Brain pericyte (primary cell): ENCODE data around the gene RNF32.
A peak's percentile ranks its signal among the peaks of the same experiment; 100 is the strongest.

Experiments used
- DNase-seq: peaks from one replicate; pipeline ENCODE4 v3.0.0-alpha.2; 2012; ENCODE audit warnings: low read depth, low spot score

The RNF32 gene

DNA sequence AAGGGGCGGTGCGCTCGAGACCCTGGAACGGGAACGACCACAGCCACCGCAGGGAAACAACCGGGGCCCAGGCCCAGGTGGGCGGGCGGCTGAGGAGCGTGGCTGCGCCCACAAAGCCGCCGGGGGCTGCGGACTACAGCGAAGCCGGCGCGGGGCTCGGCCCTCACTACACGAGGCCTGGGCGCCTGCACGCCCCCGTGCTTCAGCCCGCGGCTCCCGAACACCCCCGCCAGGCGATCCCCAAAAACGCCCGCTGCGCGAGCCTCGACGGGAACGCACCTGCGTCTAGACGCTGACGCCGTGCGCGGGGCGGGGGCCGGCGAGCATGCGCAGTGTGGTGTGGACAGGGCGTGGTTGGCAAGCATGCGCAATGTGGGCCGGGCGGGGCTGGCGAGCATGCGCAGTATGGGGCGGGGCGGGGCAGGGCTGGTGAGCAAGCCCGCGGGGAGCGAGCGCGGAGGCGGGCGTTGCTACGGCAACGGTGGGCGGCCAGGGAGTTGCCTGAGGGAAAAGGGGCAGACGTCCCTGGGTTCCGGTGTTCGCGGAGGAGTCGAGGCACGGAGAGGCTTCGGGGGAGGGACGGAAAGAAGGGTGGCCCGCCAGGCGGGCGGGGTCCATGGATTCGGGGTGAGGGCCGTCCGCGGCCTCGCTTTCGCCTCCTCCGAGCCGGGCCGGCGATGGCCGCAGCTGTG is at the start of gene RNF32:
Gene RNF32, plus strand, starts transcription at position 518 of the 692 bp plus-strand sequence. CDS start 3,104 bp downstream, outside the sequence.
- peak; percentile 72 for DNase-seq

DNA sequence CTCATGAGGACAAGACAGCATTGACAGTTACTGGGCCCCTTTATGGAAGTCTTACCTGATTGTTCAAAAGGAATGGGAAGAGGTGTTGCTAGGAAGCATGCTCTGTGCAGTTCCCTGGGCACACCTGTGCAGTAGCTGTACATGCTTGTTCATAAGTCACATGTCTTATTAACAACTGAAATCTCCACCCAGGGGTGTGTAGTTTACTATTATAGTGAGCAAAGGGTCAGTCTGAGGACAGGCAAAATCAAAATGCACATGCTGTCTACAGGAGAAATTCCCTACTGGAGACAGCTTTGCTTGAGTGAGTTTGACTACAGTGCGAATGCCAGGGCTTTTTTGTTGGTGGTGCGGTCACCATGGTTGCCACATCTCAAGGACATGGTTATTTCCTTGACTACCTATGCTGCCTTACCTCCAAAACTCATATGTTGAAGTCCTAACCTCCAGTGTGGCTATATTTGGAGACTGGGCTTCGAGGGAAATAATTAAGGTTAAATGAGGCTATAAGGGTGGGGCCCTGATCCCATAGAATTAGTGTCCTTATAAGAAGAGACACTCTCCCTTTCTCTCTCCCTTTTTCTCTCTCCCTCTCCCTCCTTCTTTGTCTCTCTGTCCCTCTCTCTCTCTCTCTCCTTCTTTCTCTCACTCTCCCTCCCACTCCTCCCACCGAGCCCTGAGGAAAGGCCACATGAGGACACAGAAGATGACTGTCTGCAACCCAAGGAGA is 48.3 kb upstream of the RNF32 start:
- DNase-seq = no peak

DNA sequence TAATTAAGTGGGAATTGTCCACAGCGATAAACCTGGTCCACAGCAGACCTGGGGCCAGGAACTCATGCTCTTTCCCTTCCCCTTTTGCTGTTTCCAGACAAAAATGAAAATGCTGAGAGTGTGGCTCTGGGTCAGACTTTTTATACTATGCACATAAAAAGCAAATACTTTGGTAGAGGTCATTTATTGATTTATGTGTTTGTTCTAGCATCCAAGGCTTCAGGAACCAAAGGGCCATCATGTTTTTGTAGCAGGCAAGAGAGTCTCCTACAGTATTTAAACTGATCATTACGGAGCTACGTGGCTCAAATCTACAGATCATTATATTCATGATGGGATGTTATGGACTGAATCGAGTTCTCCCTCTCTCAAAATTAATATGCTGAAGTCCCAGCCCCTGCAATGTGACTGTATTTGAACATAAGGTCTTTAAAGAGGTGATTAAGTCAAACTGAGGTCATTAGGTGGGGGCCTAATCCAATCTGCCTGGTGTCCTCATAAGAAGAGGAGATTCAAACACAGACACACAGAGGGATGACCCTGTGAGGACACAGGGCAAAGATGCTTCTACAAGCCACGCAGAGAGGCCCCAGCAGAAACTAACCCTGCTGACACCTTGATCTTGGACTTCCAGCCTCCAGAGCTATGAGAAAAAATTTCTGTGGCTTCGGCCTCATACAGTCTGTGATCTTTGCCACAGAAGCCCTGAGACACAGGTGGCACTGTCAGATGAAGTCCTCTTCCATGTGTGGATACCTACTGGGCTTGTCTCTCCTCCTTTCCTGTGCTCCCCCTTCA is 46.1 kb upstream of the RNF32 start:
- no peak for DNase-seq

DNA sequence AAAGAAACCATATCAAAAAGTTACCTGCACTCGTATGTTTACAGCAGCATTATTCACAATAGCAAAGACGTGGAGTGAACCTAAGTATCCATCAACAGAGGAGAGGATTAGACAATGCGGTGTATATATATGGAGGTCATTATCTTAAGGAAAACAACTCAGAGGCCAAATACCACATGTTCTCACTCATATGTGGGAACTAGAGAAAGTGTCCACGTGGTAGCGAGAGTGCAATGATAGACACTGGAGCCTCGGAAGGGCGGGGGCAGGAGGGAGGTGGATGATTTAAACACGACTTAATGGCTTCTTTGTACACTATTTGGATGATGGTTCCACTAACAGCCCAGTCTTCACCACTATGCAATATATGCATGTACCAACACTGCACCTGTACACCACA is 40.1 kb upstream of the RNF32 start:
- no peak for DNase-seq

DNA sequence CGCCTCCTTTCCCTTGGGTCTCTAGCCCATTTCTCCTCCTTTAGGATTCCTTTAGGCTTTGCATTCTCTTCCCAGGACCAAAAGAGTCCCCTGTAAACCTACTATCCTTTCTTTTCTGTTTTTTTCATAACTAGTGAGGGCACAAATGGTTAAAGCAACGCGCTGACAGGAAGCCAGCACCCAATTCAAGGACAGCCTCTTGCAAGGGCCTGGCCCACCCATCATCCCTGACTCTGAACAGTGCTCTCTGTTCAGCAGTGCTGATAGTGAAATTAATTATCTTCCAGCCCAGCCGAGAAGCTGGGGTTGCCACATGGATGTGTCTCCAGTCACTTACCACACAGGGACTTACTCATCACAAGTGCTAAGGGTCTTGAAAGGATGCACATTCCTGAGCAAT is 38.3 kb upstream of the RNF32 start:
- no peak for DNase-seq

DNA sequence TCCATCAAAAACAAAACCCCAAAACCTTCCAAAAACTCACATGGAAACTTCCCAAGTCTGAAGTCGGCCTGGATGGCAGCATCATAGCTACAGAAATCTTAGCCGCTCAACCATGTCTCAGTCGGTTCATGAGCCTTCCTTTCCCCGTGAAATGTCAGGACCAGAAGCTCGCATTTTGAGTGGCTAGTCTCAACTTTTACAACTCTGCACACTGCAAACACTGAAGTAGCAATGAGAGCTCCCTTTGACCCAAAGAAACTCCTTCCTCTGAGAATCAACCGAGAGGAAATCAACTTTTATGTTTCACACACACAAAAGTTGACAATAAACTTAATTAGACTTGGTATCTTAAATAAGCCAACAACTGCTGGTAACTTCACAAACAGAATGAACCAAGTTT is 37.6 kb upstream of the RNF32 start:
- no peak for DNase-seq

DNA sequence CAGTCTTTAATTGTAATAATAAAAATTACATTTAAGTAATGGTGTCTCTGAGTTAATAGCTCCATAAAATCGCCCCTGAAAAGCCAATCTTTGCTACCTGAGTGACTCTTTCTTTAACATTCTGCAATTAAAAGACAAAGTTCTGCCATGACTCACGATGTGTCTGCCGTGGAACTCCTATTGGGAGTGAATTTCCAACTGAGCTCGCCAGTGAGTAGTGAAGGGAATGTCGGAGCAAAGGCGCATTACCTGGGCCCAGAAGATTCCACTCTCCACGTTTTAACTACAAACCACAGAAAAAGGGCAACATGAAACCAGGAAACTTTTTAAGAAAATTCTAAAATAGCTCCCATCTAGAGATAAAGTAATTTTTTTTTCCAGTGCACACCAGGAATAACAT is 36.9 kb upstream of the RNF32 start:
- no peak for DNase-seq

DNA sequence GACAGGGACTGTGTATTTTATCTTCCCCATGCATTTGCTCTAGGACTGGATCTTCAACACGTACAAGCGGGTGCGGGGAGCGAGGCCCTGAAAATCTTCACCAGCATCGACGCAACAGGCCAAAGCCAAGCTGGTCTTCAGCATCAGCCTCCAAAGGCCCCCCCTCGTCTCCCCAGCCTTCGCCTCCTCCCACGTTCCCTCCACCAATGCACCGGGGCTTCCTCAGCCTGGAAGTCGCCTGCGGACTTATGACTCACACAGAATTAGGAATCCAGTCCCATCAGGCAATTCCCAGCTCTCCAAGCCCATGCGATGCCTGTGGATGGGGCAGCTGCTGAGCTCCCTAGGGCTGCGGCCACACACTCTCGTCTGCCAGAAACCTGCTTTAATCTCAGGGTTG is 36.3 kb upstream of the RNF32 start:
- no peak for DNase-seq

DNA sequence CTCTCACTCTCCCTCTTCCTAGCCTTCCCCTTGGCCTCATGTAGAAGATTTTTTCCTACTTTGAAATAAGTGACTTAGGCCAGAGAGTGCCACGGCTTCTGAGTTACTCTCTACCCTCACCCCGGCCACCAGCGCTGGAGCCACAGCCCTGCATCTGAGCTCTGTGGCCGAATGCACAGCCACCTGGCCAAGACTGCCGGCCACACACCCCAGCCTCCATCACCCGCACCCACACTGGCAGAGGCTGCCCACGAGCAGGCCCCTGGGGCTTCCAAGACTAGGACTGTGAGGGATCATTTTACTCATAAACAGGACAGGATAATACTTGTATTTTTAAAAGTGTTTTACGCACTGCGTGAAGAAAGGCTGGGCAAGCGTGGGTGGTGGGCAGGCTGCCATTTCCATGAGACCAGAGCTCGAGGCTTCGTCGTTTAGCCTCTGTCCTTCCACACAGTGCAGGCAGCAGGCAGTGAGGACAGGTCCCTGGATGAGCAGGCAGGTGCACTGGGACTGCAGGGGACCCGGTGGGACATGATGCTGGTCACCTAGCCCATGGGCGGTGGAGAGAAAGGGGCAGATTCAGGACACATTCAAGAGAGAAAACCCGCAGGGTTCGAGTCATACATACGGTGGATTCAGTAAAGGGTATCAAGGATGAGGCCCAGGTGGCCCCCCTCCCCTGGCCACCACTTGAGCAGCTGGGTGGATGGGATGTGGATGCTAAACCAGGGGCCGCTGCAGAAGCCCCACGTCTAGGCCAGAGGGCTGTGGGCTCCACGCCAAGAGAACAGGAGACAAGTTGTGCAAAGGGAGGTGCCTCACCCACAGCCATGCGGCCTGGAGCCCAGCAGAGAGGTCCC is 35.5 kb upstream of the RNF32 start:
- DNase-seq = no peak

DNA sequence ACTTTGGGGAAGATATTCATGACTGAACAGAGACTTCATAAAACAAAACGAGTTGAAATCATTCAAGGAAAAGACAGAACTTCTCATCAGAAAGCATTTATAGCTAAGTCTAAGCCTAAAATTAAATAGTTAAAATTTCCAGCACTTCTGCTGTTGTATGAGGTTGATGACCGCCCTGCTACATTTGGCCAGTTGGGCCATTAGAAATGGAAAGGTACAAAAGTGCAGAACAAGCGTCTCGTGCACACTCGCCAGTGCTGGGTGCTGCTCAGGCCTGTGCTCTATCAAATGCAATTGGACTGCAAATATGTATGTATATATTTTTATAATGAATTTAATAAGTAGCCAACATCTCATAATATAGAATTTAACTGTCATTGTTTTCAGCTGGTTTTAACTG is 34.4 kb upstream of the RNF32 start:
- DNase-seq = no peak

DNA sequence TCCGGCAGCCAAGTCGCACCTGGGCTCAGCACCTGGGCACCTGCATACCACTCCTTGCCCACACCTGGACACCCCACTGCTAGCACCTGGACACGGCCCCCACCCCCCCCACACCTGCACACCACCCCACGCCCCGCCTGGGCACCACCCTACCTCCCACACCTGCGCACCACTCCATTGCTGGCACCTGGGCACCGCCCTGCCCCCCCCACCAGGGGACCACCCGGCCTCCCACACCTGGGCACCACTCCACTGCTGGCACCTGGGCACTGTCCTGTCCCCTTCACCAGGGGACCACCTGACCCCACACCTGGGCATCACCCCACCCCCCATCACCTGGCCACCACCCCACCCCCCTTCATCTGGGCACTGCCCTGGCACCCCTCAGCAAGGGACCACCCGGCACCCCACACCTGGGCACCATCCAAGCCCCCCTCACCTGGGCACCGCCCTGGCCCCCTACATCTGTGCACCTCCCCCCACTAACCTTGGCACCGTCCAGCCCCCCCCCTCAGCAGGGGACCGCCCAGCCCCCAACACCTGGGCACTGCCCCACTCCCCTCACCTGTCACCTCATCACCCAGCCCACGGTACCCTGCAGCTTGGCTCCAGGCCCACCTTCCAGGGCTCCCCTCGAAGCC is 33.8 kb upstream of the RNF32 start:
- no peak for DNase-seq

DNA sequence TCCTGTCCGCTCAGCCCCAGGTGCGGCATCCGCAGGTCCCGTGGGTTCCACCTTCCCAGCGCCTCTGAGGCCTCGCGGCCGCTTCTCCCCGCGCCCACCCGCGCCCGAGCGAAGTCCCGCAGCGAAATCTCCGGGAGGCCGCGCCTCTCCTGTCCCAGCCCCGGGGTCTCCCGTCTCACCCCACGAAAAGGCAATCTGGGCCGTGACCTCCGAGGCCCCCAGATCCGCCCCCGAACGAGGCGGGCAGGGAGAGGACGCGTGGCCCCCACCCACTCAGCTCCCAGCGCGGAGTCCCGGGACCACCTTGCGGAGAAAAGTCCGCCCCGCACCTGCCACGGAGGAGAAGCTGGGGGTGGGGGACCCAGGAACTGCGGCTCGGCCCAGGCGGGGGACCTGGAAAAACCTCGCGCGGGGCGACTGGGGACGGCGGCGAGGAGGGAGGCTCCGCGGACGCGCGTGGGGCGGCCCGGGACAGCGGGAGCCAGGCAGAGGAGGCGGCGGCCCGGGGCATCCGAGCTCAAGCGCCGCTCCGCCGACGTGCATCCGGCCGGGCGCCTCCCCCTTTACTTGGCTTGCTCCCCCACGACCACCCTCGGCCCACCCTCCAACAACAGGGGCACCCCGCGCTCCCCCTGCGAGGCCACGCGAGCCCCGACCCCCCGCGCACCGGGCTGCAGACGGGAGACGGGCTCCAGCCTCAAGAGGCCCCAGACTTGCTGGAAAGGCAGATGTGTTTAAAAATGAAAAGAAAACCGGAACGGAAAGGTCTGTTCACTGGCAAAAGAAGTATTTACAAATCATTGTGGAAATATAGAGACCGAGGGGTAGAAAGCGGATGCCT is 33.0 kb upstream of the RNF32 start:
- no peak for DNase-seq

DNA sequence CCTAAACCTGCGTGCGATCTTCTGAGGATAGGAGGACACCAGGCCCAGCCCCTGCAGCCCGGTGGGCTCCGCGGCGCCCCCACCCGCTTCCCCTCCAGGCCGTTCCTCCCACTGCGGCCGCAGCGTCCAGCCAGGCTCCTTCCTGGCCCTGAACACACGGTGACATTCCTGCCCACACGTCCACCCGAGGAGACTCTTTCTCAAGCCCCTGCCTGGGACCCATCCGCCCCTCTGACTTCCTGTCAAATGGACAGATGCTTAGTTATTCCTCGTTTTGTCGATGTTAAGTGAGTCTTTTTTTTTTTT is 32.4 kb upstream of the RNF32 start:
- no peak for DNase-seq

DNA sequence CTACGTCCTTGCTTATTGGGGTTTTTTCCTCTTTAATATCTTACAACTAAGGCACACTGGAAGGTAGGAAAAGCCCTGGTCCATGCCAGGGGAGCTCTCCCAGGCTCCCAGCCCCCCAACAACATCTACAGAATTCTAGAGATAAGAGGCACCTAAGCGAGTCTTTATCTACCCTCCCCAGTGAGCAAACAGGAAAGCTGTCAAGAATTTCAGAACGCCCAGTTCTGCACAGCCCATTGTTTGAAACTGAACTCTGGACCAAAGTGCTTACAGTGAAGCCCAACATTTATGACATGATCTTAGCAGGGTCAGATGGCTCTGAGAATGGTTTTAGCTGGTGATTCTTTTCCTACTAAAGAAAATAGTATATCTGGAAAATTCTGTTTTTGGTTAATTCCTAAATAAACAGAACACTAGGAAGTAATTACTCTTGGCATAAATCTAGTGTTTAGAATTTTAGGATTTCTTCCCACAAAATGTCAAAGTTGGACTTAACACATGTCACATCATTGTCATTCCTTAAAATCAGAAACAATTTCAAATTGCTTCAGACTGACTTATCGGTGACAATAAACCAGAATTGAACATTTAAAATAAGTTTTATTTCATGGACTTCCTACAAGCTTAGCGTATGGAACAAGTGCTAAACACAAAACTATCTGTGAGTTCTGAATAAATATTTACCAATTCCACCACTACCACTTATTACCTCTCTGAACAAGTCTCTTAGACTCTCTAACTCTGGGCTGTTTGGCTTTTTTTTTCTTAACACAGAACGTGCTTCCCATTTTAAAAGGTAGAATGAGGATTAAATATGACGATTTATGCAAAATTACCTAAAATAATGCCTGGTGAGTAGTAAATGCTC is 31.3 kb upstream of the RNF32 start:
- no peak for DNase-seq

DNA sequence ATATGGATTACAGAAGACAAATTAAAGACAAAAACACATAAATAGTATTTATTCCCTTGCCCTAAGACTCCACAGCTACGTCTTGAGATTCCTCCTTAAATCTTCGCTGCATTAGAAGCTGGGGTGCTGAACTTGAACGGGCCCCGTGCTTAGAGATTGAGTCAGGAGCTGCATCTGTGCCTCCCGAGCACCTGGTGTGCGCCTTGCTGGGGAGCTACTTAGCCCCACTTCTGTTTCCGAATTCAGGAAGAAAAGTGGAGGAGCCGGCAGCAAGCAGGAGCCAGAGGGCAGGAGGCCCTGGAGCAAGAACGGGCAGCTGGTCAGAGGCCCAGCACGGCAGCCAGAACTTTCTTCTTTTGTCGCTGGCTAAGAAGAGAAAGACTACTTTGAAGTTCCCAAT is 30.4 kb upstream of the RNF32 start:
- DNase-seq = no peak

DNA sequence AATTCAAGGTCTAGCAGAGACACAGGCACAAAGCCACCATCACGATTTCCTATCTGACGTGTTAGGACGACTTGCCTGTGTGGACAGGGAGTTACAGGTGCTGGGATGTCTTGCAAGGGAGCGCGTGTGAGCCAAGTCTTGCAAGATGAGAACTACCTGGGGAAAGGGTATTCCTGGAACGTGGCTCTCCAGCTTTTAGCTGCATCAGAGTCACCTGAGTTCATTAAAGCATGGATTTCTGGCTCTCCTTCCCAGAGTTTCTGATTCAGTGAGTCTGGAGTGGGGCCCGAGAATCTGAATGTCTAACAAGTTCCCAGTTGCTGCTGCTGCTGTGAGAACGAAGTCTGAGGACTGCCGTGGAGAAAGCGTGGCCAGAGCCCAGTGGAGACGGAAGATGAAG is 30.0 kb upstream of the RNF32 start:
- no peak for DNase-seq

DNA sequence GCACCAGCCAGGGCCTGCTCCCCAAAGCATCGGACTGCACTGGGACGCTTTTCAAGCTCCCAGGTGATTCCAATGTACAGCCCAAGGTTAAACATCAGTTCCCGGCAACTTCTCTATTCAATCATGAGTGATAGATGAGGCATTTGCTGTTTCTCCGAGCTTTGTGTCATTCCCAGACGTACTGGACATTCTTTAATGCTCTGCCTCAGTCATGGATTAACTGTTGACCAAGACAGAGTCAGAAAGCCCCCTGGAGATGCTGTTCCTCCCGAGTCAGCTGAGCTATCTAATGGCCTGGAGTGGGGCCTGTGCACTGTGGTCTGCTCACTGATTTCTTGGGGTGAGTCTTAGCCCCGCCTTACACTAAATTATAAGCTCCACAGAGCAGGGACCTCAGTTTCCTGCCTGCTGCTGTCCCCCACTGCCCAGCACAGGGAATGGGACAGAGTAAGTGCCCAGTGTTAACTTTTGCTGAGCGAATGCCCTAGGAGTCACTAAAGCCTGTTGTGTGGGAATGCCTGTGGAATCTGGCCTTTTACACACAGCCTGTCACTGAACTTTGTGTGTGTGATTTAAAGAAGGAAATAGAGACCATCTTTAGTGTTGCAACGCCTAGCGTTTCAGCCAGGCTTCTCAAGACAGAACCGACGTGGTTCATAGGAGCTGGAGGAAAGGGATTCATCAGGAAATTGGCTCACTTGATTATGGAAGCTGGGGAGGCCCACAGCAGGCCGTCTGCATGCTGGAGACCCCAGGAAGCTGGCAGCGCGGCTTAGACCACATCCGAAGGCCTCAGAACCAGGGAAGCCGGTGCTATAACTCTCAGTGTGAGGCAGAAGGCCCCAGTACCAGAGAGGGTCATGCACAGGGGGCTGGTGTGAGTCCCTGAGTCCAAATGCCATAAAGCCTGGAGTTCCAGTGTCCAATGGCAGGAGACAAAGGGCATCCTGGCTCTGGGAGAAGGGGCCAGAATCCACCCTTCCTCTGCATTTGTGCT is 29.3 kb upstream of the RNF32 start:
- no peak for DNase-seq

DNA sequence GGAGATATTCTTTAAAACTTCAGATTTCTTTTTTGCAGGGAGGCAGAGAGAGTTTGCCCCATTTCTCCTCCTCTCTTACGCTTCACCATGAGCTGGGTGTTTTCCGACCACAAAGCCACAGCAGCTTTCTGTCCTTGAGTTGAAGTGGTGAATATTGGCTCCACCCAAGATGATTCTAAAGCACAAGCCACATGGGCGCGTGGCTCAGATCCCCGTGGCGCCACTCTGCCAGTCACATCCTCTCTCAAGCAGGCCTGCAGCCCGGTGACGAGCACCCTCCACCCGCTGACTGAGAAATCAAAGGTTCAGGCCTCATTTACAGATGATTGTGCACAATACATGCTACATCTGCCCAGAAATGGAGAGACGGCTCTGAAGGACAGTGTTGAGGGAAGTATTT is 27.6 kb upstream of the RNF32 start:
- DNase-seq = no peak
